DND-41 (cell line): ENCODE results near the gene SHOC2.

Source experiments
- ATAC-seq: fragments of 200-7000 bp; cut with Tn5 transposase; 3 replicates; pipeline ENCODE4 v1.9.1; 2021; ENCODE audit warnings: low read depth; ENCODE audit not compliant: insufficient read depth
- DNase-seq: peaks from one replicate; pipeline ENCODE4 v3.0.0-alpha.2; 2020
- H2AFZ ChIP-seq: 2 replicates; pipeline ENCODE4 v1.6.0; 2012; ENCODE audit warnings: low read depth, low read length
- H3K27ac ChIP-seq: 2 replicates; pipeline ENCODE4 v1.5.1; 2012; ENCODE audit warnings: low read length, inconsistent platforms
- H3K27me3 ChIP-seq: fragments of 200-600 bp; sonication (generic); 2 replicates; pipeline ENCODE4 v1.6.0; 2012; ENCODE audit warnings: low read length, mild to moderate bottlenecking, inconsistent platforms; ENCODE audit not compliant: insufficient read depth, poor library complexity
- H3K36me3 ChIP-seq: 2 replicates; pipeline ENCODE4 v1.5.1; 2012; ENCODE audit warnings: low read length, inconsistent platforms; ENCODE audit not compliant: insufficient read depth
- H3K4me1 ChIP-seq: 2 replicates; pipeline ENCODE4 v1.5.1; 2012; ENCODE audit warnings: mild to moderate bottlenecking, low read length; ENCODE audit not compliant: insufficient read depth
- H3K4me2 ChIP-seq: 2 replicates; pipeline ENCODE4 v1.6.0; 2012; ENCODE audit warnings: mild to moderate bottlenecking, moderate library complexity, low read length, inconsistent platforms; ENCODE audit not compliant: insufficient read depth
- H3K4me3 ChIP-seq, 2 experiments: fragments of 200-600 bp in 1 of 2; shearing (Covaris generic) in 1 of 2; 2 replicates each; pipeline ENCODE4 v1.5.1; 2012 to 2016; ENCODE audit warnings: inconsistent platforms in 2 of 2, low read length in 2 of 2, mild to moderate bottlenecking in 2 of 2, low read depth in 1 of 2, moderate library complexity in 1 of 2
- H3K79me2 ChIP-seq: 2 replicates; pipeline ENCODE4 v1.6.0; 2012; ENCODE audit warnings: low read length, inconsistent platforms; ENCODE audit not compliant: insufficient read depth
- H3K9ac ChIP-seq: 2 replicates; pipeline ENCODE4 v1.6.0; 2012; ENCODE audit warnings: low read depth, mild to moderate bottlenecking, inconsistent platforms, low read length, moderate library complexity
- H3K9me3 ChIP-seq: 2 replicates; pipeline ENCODE4 v1.5.1; 2012; ENCODE audit warnings: low read length, moderate library complexity, mild to moderate bottlenecking, inconsistent platforms; ENCODE audit not compliant: insufficient read depth, severe bottlenecking
- H4K20me1 ChIP-seq: 2 replicates; pipeline ENCODE4 v1.6.0; 2012; ENCODE audit warnings: low read length; ENCODE audit not compliant: insufficient read depth
- CTCF ChIP-seq: IDR thresholded peaks from 2 replicates; pipeline ENCODE4 v1.5.1; 2012; ENCODE audit warnings: borderline replicate concordance, low read length, moderate library complexity, mild to moderate bottlenecking; ENCODE audit not compliant: poor library complexity, severe bottlenecking; ENCODE audit errors: extremely low read depth
- EZH2 ChIP-seq: IDR thresholded peaks from 3 replicates; pipeline ENCODE4 v1.6.1; 2012; ENCODE audit warnings: borderline replicate concordance, low read depth, mild to moderate bottlenecking, moderate library complexity, low read length, inconsistent platforms; ENCODE audit not compliant: severe bottlenecking

Gene SHOC2

GRCh38 chr10:110887560-110887959 is 31.8 kb upstream of the SHOC2 start:
- Histone ChIP-seq H3K9ac (no peak overlapping the region), H4K20me1 (no peaks in the 10 kb centered on the region), H3K4me1 (no peaks in the 10 kb centered on the region), H3K4me3 (no peak overlapping the region), H3K9me3 (no peaks in the 10 kb centered on the region), H3K79me2 (no peaks in the 10 kb centered on the region), H3K27ac (no peak overlapping the region), H3K4me2 (no peak overlapping the region), H3K36me3 (peaks cover 58% of the 10 kb centered on the region), H2AFZ (no peak overlapping the region), H3K27me3 (no peaks in the 10 kb centered on the region)
- DNase-seq, result no peak
- ATAC-seq, result no peak
- TF ChIP-seq CTCF (no peak), EZH2 (no peak)

GRCh38 chr10:110892602-110893288 is 26.7 kb upstream of the SHOC2 start:
- ATAC-seq, result no peak

GRCh38 chr10:110893559-110894179 is 25.7 kb upstream of the SHOC2 start:
- DNase-seq (no peak), ATAC-seq (peak; percentile 92)
- peak; percentile 68 for TF ChIP-seq CTCF
- TF ChIP-seq EZH2, result no peak
- no peaks in the 10 kb centered on the region for H3K4me1 ChIP-seq
- no peak overlapping the region for H3K27ac ChIP-seq
- peaks cover 61% of the 10 kb centered on the region for H3K36me3 ChIP-seq
- no peaks in the 10 kb centered on the region for H3K79me2 ChIP-seq
- H4K20me1 ChIP-seq, result no peaks in the 10 kb centered on the region
- H2AFZ ChIP-seq, result no peak overlapping the region
- H3K27me3 ChIP-seq, result no peaks in the 10 kb centered on the region
- no peak overlapping the region for H3K4me2 ChIP-seq
- H3K4me3 ChIP-seq, result no peak overlapping the region
- no peaks in the 10 kb centered on the region for H3K9me3 ChIP-seq
- H3K9ac ChIP-seq, result no peak overlapping the region

More at GRCh38 chr10:110892602-110893288, 26.7 kb upstream of the SHOC2 start:
- H3K4me1 ChIP-seq, result no peaks in the 10 kb centered on the region
- H3K36me3 ChIP-seq, result peaks cover 56% of the 10 kb centered on the region
- H3K79me2 ChIP-seq, result no peaks in the 10 kb centered on the region
- no peak overlapping the region for H3K27ac ChIP-seq
- TF ChIP-seq CTCF, result no peak
- TF ChIP-seq EZH2, result no peak
- no peaks in the 10 kb centered on the region for H3K27me3 ChIP-seq
- H3K9me3 ChIP-seq, result no peaks in the 10 kb centered on the region
- no peak overlapping the region for H3K9ac ChIP-seq
- H2AFZ ChIP-seq, result no peak overlapping the region
- no peak for DNase-seq
- no peak overlapping the region for H3K4me3 ChIP-seq
- H4K20me1 ChIP-seq, result no peaks in the 10 kb centered on the region
- H3K4me2 ChIP-seq, result no peak overlapping the region
